Stomach (tissue), 9 donors: Measurements from ENCODE around the gene GAL3ST2. TPM values are rescaled to one million over a fixed set of nuclear protein-coding genes. Genes with fewer than 3 reads are reported as not detected.
"Not testable (repeated sequence)": the region's sequence is repeated elsewhere in the genome, so short reads cannot be mapped to it uniquely, and the experiment has no call there.

Experiments used
- DNase-seq, 2 donors: peaks; one replicate each; pipeline versions ENCODE4 v3.0.0 to v3.0.0-alpha.2; 2013 to 2019
- H3K27ac ChIP-seq, 5 donors: fragments of 200-600 bp in 4 of 5; sonication (generic) in 4 of 5; one replicate each; pipeline ENCODE4 v1.5.1; 2013 to 2019; ENCODE audit warnings: mild to moderate bottlenecking in 1 of 5, moderate library complexity in 1 of 5
- H3K27me3 ChIP-seq, 3 donors: fragments of 200-600 bp; sonication (generic); one replicate each; pipeline ENCODE4 v1.5.1; 2017 to 2019; ENCODE audit warnings: mixed run types in 1 of 3
- H3K36me3 ChIP-seq, 4 donors: fragments of 200-600 bp; sonication (generic); 1 replicate in 3 of 4; 2 replicates in 1 of 4; pipeline ENCODE4 v1.5.1; 2016 to 2019
- H3K4me1 ChIP-seq, 4 donors: fragments of 200-600 bp; sonication (generic); one replicate each; pipeline ENCODE4 v1.5.1; 2016 to 2019
- H3K4me3 ChIP-seq, 4 donors: fragments of 200-600 bp; sonication (generic) in 3 of 4; one replicate each; pipeline ENCODE4 v1.5.1; 2016 to 2019; ENCODE audit warnings: mild to moderate bottlenecking in 1 of 4
- H3K9me3 ChIP-seq, 4 donors: fragments of 200-600 bp; sonication (generic); one replicate each; pipeline ENCODE4 v1.5.1; 2016 to 2019
- EP300 ChIP-seq: sonication (generic); formaldehyde crosslinking; IDR thresholded peaks from one replicate; pipeline ENCODE4 v1.6.1; 2017; ENCODE audit warnings: antibody characterized with exemption
- POLR2A ChIP-seq, 4 donors: fragments of 450-650 bp; IDR thresholded peaks; one replicate each; pipeline ENCODE4 v1.6.1; 2016; ENCODE audit warnings: antibody characterized with exemption in 4 of 4, control low read depth in 2 of 4, mild to moderate bottlenecking in 1 of 4, moderate library complexity in 1 of 4
- POLR2AphosphoS5 ChIP-seq, 3 donors: sonication (generic); formaldehyde crosslinking; IDR thresholded peaks; one replicate each; pipeline ENCODE4 v1.6.1; 2016; ENCODE audit warnings: antibody characterized with exemption in 3 of 3
- WGBS, 5 donors: extraction: QIAGEN DNeasy Blood & Tissue Kit in 3 of 5; methylation state at CpG; one replicate each; pipeline versions ENCODE4 v1.1.5 to v1.1.7; 2013 to 2018; 5-methylcytosine and 5-hydroxymethylcytosine counted together
- intact Hi-C: fragments of 100-400 bp; cut with DNase I; formaldehyde crosslinking; loops from one replicate; pipeline ENCODE4 v1.15.1; 2023; ENCODE audit warnings: low total_unique reads
- polyA plus RNA-seq, 3 donors: library from polyadenylated mRNA; stranded (reverse); fragments of 200-250 nt; gene quantifications; one replicate each; pipeline ENCODE4 v1.2.3, GENCODE V29; 2013
- total RNA-seq, 5 donors: library from RNA; depleted of rRNA; stranded (reverse); fragments of >200 nt; gene quantifications; one replicate each; pipeline versions ENCODE4 v1.1.0 to v1.2.3, GENCODE V29; 2014 to 2016
- TF ChIP-seq, protein P1 (sequence below), 7 experiments: fragments of 450-650 bp in 4 of 7; fragments of 200-600 bp in 3 of 7; sonication (generic) in 3 of 7; IDR thresholded peaks; one replicate each; pipeline ENCODE4 v1.5.1; 2016 to 2019; ENCODE audit warnings: antibody characterized with exemption in 7 of 7, control low read depth in 2 of 7, mild to moderate bottlenecking in 1 of 7
- donor health status: healthy with polysubstance abuse.
- donor health status: Bipolar disorder and iron deficiency.
- donor health status: healthy.

The GAL3ST2 gene
- total and polyA plus RNA-seq, 8 donors: 311 TPM; not detected in 7

DNA sequence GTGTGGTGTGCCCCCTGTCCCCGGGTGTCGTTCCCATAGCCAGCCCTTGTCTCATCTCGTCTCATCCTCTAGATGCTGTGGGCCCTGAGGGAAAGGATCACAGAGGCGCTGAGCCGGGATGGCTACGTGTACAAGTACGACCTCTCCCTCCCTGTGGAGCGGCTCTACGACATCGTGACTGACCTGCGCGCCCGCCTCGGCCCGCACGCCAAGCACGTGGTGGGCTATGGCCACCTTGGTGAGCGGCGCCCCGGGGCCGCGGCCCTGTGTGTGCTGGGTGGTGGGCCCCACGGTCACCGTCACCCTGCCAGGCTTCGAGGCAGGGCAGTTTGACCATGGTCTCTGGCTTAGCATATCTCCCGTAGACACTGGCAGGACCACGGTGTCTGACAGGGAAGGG is 20.8 kb upstream of the GAL3ST2 start:
- no peak for DNase-seq
- H3K9me3 ChIP-seq: peaks cover 0 to 4% (median 0%) of the 10 kb centered on the region in 4 donors
- H3K4me3 ChIP-seq: no peak overlapping the region
- no peak for TF ChIP-seq EP300
- TF ChIP-seq POLR2A (IDR thresholded peaks at IDR 0.05): no peak
- TF ChIP-seq, protein P1, sequence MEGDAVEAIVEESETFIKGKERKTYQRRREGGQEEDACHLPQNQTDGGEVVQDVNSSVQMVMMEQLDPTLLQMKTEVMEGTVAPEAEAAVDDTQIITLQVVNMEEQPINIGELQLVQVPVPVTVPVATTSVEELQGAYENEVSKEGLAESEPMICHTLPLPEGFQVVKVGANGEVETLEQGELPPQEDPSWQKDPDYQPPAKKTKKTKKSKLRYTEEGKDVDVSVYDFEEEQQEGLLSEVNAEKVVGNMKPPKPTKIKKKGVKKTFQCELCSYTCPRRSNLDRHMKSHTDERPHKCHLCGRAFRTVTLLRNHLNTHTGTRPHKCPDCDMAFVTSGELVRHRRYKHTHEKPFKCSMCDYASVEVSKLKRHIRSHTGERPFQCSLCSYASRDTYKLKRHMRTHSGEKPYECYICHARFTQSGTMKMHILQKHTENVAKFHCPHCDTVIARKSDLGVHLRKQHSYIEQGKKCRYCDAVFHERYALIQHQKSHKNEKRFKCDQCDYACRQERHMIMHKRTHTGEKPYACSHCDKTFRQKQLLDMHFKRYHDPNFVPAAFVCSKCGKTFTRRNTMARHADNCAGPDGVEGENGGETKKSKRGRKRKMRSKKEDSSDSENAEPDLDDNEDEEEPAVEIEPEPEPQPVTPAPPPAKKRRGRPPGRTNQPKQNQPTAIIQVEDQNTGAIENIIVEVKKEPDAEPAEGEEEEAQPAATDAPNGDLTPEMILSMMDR (IDR thresholded peaks at IDR 0.05): no peak
- TF ChIP-seq POLR2AphosphoS5 (IDR thresholded peaks at IDR 0.05): no peak
- H3K27me3 ChIP-seq: no peaks in the 10 kb centered on the region
- no peak overlapping the region for H3K27ac ChIP-seq
- 96 to 100% (median 96%) methylated on average over 1 to 27 of the region's 27 CpGs for WGBS, 5 donors
- intact Hi-C loops: no loop called here
- peaks cover 35 to 98% (median 92%) of the 10 kb centered on the region in 4 donors for H3K36me3 ChIP-seq
- H3K4me1 ChIP-seq: no peaks in the 10 kb centered on the region

DNA sequence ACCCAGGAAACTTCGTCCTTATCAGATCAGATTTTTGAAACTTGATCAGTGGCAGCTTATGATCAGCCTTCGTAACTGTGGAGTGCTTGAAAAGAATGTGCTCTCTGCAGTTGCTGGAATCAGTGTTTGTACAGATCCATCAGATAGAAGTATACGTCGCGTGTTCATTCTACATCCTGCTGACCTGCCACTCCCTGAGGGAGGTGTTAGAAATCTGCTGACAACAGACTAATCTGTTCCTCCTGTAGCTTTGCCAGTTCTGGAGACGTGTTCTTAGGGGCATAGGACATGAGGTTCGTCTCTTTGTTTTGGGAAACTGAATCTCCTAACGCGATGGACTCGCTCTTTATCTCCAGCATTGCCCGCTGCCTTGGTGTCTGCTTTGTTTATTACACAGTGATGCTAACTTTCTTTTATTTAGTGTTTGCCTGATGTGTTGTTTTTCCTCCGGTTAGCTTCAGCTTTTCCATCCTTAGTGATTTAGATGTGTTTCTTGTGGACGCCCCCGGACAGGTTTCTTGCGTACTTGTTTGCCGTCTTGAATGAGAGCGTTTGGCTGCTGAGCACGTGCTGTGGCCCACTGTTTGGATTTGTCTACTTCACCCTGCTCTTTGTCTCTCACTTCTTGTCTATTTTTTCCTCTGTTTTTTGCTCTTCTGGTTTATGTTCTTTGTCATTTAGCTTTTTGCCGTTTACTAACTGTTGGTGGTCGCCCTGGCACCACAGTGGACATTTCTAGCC is 17.4 kb upstream of the GAL3ST2 start:
- no peaks in the 10 kb centered on the region for H3K27me3 ChIP-seq
- TF ChIP-seq POLR2A (IDR thresholded peaks at IDR 0.05) (no peak), EP300 (no peak), POLR2AphosphoS5 (IDR thresholded peaks at IDR 0.05) (no peak)
- TF ChIP-seq, protein P1 (IDR thresholded peaks at IDR 0.05): no peak
- 82 to 88% (median 84%) methylated on average over 20 of the region's 20 CpGs for WGBS, 5 donors
- no peak for DNase-seq
- intact Hi-C loops: no loop called here
- no peak overlapping the region for H3K4me3 ChIP-seq
- H3K27ac ChIP-seq: no peak overlapping the region
- H3K9me3 ChIP-seq: peaks cover 0 to 4% (median 0%) of the 10 kb centered on the region in 4 donors
- H3K4me1 ChIP-seq: peaks cover 0 to 8% (median 2%) of the 10 kb centered on the region in 4 donors
- peaks cover 29 to 86% (median 71%) of the 10 kb centered on the region in 4 donors for H3K36me3 ChIP-seq

DNA sequence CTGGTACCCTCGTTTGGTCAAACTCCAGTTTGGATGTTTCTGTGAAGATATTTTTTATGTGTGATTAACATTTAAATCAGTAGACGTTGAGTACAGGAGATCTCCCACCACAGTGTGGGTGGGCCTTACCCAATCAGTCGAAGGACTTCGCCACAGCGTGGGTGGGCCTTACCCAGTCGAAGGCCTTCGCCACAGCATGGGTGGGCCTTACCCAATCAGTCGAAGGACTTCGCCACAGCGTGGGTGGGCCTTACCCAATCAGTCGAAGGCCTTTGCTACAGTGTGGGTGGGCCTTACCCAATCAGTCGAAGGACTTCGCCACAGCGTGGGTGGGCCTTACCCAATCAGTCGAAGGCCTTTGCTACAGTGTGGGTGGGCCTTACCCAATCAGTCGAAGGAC is 16.7 kb upstream of the GAL3ST2 start:
- 90 to 97% (median 92%) methylated on average over 7 to 14 of the region's 16 CpGs for WGBS, 5 donors
- H3K4me3 ChIP-seq, H3K27me3 ChIP-seq, H3K27ac ChIP-seq, intact Hi-C loops, DNase-seq, H3K9me3 ChIP-seq, H3K4me1 ChIP-seq: not testable (repeated sequence)
- H3K36me3 ChIP-seq: peaks cover 24 to 83% (median 67%) of the 10 kb centered on the region in 4 donors

DNA sequence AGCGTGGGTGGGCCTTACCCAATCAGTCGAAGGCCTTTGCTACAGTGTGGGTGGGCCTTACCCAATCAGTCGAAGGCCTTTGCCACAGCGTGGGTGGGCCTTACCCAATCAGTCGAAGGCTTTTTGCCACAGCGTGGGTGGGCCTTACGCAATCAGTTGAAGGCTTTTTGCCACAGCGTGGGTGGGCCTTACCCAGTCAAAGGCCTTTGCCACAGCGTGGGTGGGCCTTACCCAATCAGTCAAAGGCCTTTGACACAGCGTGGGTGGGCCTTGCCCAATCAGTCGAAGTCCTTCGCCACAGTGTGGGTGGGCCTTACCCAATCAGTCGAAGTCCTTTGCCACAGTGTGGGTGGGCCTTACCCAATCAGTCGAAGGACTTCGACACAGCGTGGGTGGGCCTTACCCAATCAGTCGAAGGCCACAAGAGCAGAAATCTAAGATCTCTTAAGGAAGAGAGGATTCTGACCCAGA is 16.3 kb upstream of the GAL3ST2 start:
- DNase-seq: no peak
- peaks cover 19 to 79% (median 63%) of the 10 kb centered on the region in 4 donors for H3K36me3 ChIP-seq
- TF ChIP-seq, protein P1 (IDR thresholded peaks at IDR 0.05): no peak
- TF ChIP-seq EP300 (no peak), POLR2AphosphoS5 (IDR thresholded peaks at IDR 0.05) (no peak), POLR2A (IDR thresholded peaks at IDR 0.05) (no peak)
- H3K4me1 ChIP-seq: peaks cover 0 to 8% (median 4%) of the 10 kb centered on the region in 4 donors
- H3K27ac ChIP-seq: no peak overlapping the region
- 94 to 97% (median 96%) methylated on average over 15 to 17 of the region's 17 CpGs for WGBS, 5 donors
- intact Hi-C loops: no loop called here
- H3K27me3 ChIP-seq: no peaks in the 10 kb centered on the region
- H3K4me3 ChIP-seq: no peak overlapping the region
- H3K9me3 ChIP-seq: peaks cover 0 to 4% (median 0%) of the 10 kb centered on the region in 4 donors
